OCI-LY1 (cell line): ENCODE data around the gene FILIP1L.

Experiments
- H2AFZ ChIP-seq: fragments of 200-600 bp; sonication (generic), shearing (Covaris generic); 2 replicates; pipeline ENCODE4 v1.6.0; 2014; ENCODE audit warnings: antibody characterized with exemption, mild to moderate bottlenecking, low read length
- H3F3A ChIP-seq: fragments of 200-600 bp; sonication (generic), shearing (Covaris generic); 2 replicates; pipeline ENCODE4 v1.6.0; 2014; ENCODE audit warnings: mild to moderate bottlenecking, antibody characterized with exemption, low read length, moderate library complexity; ENCODE audit not compliant: insufficient read depth
- H3K27ac ChIP-seq: fragments of 200-600 bp; sonication (generic); 2 replicates; pipeline ENCODE4 v1.5.1; 2014; ENCODE audit warnings: low read length, mixed run types, mild to moderate bottlenecking, low read depth; ENCODE audit not compliant: poor library complexity, severe bottlenecking
- H3K27me3 ChIP-seq: fragments of 200-600 bp; sonication (generic); 2 replicates; pipeline ENCODE4 v1.6.0; 2014; ENCODE audit warnings: antibody characterized with exemption, mild to moderate bottlenecking, low read length, moderate library complexity; ENCODE audit not compliant: insufficient read depth
- H3K36me3 ChIP-seq: fragments of 200-600 bp; sonication (generic); 2 replicates; pipeline ENCODE4 v1.6.1; 2014; ENCODE audit warnings: mild to moderate bottlenecking, antibody characterized with exemption, low read length, moderate library complexity, mixed read lengths; ENCODE audit not compliant: insufficient read depth
- H3K4me1 ChIP-seq: fragments of 200-600 bp; sonication (generic); 2 replicates; pipeline ENCODE4 v1.5.1; 2014; ENCODE audit warnings: mild to moderate bottlenecking, low read length, moderate library complexity; ENCODE audit not compliant: insufficient read depth, severe bottlenecking
- H3K4me2 ChIP-seq: fragments of 200-600 bp; sonication (generic), shearing (Covaris generic); 2 replicates; pipeline ENCODE4 v1.6.1; 2014; ENCODE audit warnings: low read length
- H3K4me3 ChIP-seq: fragments of 200-600 bp; sonication (generic); 2 replicates; pipeline ENCODE4 v1.5.1; 2014; ENCODE audit warnings: low read length, low read depth, mild to moderate bottlenecking, mixed read lengths; ENCODE audit not compliant: poor library complexity, severe bottlenecking
- H3K79me2 ChIP-seq: fragments of 200-600 bp; shearing (Covaris generic); 2 replicates; pipeline ENCODE4 v1.6.1; 2016; ENCODE audit warnings: mixed run types, low read length, mixed read lengths; ENCODE audit not compliant: insufficient read depth
- H3K9ac ChIP-seq: fragments of 200-600 bp; sonication (generic), shearing (Covaris generic); 2 replicates; pipeline ENCODE4 v1.6.1; 2014; ENCODE audit warnings: mild to moderate bottlenecking, low read length, mixed read lengths
- H3K9me2 ChIP-seq: fragments of 200-600 bp; sonication (generic), shearing (Covaris generic); 2 replicates; pipeline ENCODE4 v1.6.1; 2014; ENCODE audit warnings: low read depth, mild to moderate bottlenecking, low read length, mixed read lengths
- H3K9me3 ChIP-seq: fragments of 200-600 bp; shearing (Covaris generic); 2 replicates; pipeline ENCODE4 v1.6.1; 2014; ENCODE audit warnings: low read length, mixed read lengths
- H4K20me1 ChIP-seq: fragments of 200-600 bp; sonication (generic), shearing (Covaris generic); 2 replicates; pipeline ENCODE4 v1.6.0; 2016; ENCODE audit warnings: mild to moderate bottlenecking, low read length; ENCODE audit not compliant: insufficient read depth
- CTCF ChIP-seq: fragments of 200-600 bp; sonication (generic), shearing (Covaris generic); IDR thresholded peaks from 2 replicates; pipeline ENCODE4 v1.5.1; 2017; ENCODE audit warnings: mild to moderate bottlenecking, antibody characterized with exemption, low read length, moderate library complexity, mixed read lengths
- EZH2 ChIP-seq: fragments of 200-600 bp; sonication (generic), shearing (Covaris generic); IDR thresholded peaks from 2 replicates; pipeline ENCODE4 v1.8.0; 2017; ENCODE audit warnings: borderline replicate concordance, mixed run types, mild to moderate bottlenecking, antibody characterized with exemption, low read length, moderate library complexity, mixed read lengths

FILIP1L gene

GRCh38 chr3:100159331-100160153 is 45.2 kb upstream of the FILIP1L start:
- Histone ChIP-seq H3K9ac (no peak overlapping the region), H4K20me1 (no peaks in the 10 kb centered on the region), H3K4me2 (no peak overlapping the region), H3K4me1 (no peaks in the 10 kb centered on the region), H3K27ac (no peak overlapping the region), H3K4me3 (no peak overlapping the region), H3K36me3 (peaks cover 8% of the 10 kb centered on the region), H3K9me2 (no peaks in the 10 kb centered on the region), H3F3A (no peaks in the 10 kb centered on the region; the same call in 1 of the 2 replicates), H3K27me3 (no peaks in the 10 kb centered on the region), H2AFZ (no peak overlapping the region), H3K9me3 (peaks cover 9% of the 10 kb centered on the region), H3K79me2 (no peaks in the 10 kb centered on the region)
- TF ChIP-seq EZH2 (no peak), CTCF (no peak)

GRCh38 chr3:100158918-100159330 is 44.6 kb upstream of the FILIP1L start:
- Histone ChIP-seq H3K4me3 (no peak overlapping the region), H3K36me3 (peaks cover 8% of the 10 kb centered on the region), H4K20me1 (no peaks in the 10 kb centered on the region), H3K9me2 (no peaks in the 10 kb centered on the region), H3K4me2 (no peak overlapping the region), H3K27me3 (no peaks in the 10 kb centered on the region), H2AFZ (no peak overlapping the region), H3K27ac (no peak overlapping the region), H3K9ac (no peak overlapping the region), H3K9me3 (peaks cover 9% of the 10 kb centered on the region), H3K79me2 (no peaks in the 10 kb centered on the region), H3K4me1 (no peaks in the 10 kb centered on the region), H3F3A (no peaks in the 10 kb centered on the region; the same call in 1 of the 2 replicates)
- TF ChIP-seq EZH2 (no peak), CTCF (no peak)

- H3K27ac ChIP-seq, result no peak overlapping the region
- H3K4me3 ChIP-seq, result no peak overlapping the region
- peaks cover 9% of the 10 kb centered on the region for H3K9me3 ChIP-seq
- no peak overlapping the region for H2AFZ ChIP-seq
- no peaks in the 10 kb centered on the region for H3K79me2 ChIP-seq
- no peaks in the 10 kb centered on the region; the same call in 1 of the 2 replicates for H3F3A ChIP-seq
- no peaks in the 10 kb centered on the region for H3K4me1 ChIP-seq
- H4K20me1 ChIP-seq, result no peaks in the 10 kb centered on the region
- no peak for TF ChIP-seq EZH2
- TF ChIP-seq CTCF, result no peak
- no peaks in the 10 kb centered on the region for H3K27me3 ChIP-seq
- H3K4me2 ChIP-seq, result no peak overlapping the region
- H3K36me3 ChIP-seq, result peaks cover 8% of the 10 kb centered on the region
- no peak overlapping the region for H3K9ac ChIP-seq
- no peaks in the 10 kb centered on the region for H3K9me2 ChIP-seq
These were observed 43.4 kb upstream of the FILIP1L start for GRCh38 chr3:100157685-100158084.
